ENCODE data around the gene F9.

Gene F9

DNA sequence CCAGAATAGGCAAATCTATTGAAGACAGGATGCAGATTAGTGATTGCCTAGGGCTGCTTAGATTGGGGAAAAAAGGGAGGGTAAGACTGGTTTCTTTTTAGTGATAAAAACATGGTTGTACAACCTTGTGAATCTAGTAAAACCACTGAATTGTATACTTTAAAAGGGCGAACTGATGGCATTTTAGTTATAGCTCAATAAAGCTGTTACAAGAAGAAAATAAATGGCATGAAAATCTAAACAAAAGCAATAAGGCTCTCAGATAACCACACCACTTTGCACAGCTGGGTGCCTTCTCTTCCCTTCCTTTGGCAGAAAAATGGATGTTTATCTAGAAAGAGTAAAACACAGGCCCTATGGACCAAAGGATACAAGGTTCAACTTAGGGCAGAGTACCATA, 69.6 kb downstream of the F9 start:
- no peak for DNase-seq (ENCODE audit: low spot score)

Measured in D341Med (cell line).